Stimulated activated CD4-positive, alpha-beta T cell treated with anti-CD3 and anti-CD28 coated beads, Interleukin-1b, Interleukin-23, amount 100 ng/mL, for 1 hour (primary cell): ENCODE measurements around the gene ATAD3A.
"Not testable (repeated sequence)": the region's sequence is repeated elsewhere in the genome, so short reads cannot be mapped to it uniquely, and the experiment has no call there.

ENCODE experiments used
- DNase-seq, 2 donors: peaks; one replicate each; pipeline ENCODE4 v3.0.0-alpha.2; 2020; ENCODE audit warnings: low read depth in 2 of 2

ATAD3A gene

GRCh38 chr1:1523226-1523625, 11.3 kb downstream of the ATAD3A start:
- not testable (repeated sequence) for DNase-seq

GRCh38 chr1:1523651-1524050, 11.7 kb downstream of the ATAD3A start:
- DNase-seq, result not testable (repeated sequence)

- not testable (repeated sequence) for DNase-seq
These were observed 12.9 kb downstream of the ATAD3A start for GRCh38 chr1:1524750-1525383.

- DNase-seq, result not testable (repeated sequence)
These were observed 14.5 kb downstream of the ATAD3A start for GRCh38 chr1:1526476-1526875.

- no peak for DNase-seq
These were observed 15.3 kb downstream of the ATAD3A start for GRCh38 chr1:1527092-1527816.

- DNase-seq, result no peak
These were observed 16.6 kb downstream of the ATAD3A start for GRCh38 chr1:1528301-1529267.

- no peak for DNase-seq
These were observed 17.4 kb downstream of the ATAD3A start for GRCh38 chr1:1529321-1529720.

- no peak for DNase-seq
These were observed 18.0 kb downstream of the ATAD3A start for GRCh38 chr1:1529936-1530335.

GRCh38 chr1:1531947-1532346, 20.0 kb downstream of the ATAD3A start:
- DNase-seq, result no peak

- DNase-seq, result not testable (repeated sequence)
These were observed 21.4 kb downstream of the ATAD3A start for GRCh38 chr1:1533176-1533893.

- DNase-seq, result not testable (repeated sequence)
These were observed 21.9 kb downstream of the ATAD3A start for GRCh38 chr1:1533894-1534291.

GRCh38 chr1:1534401-1535154, 22.6 kb downstream of the ATAD3A start:
- DNase-seq, result no peak

- no peak for DNase-seq
These were observed 23.4 kb downstream of the ATAD3A start for GRCh38 chr1:1535201-1536018.

GRCh38 chr1:1536019-1536937, 24.3 kb downstream of the ATAD3A start:
- no peak for DNase-seq

- DNase-seq, result no peak
These were observed 25.1 kb downstream of the ATAD3A start for GRCh38 chr1:1536938-1537546.

- no peak for DNase-seq
These were observed 25.8 kb downstream of the ATAD3A start for GRCh38 chr1:1537626-1538250.

- no peak for DNase-seq
These were observed 26.4 kb downstream of the ATAD3A start for GRCh38 chr1:1538334-1538733.

- DNase-seq, result no peak
These were observed 27.0 kb downstream of the ATAD3A start for GRCh38 chr1:1538989-1539309.
